Endothelial cell of umbilical vein (primary cell): ENCODE data around the gene FAHD1. TPM values are rescaled to one million over a fixed set of nuclear protein-coding genes. Genes with fewer than 3 reads are reported as not detected.

Source experiments
- BruUV-seq: library from RNA; stranded (reverse); fragments of 400-500 nt; replicated peaks from 2 replicates; lab custom pipeline; 2021; lab: Mats Ljungman, UMichigan
- CTCF ChIA-PET: fragments of 300-600, 350-600 bp; sonication (Branson Sonifier 250); formaldehyde crosslinking; loops from one replicate; lab custom pipeline; 2021; ENCODE audit warnings: antibody characterized with exemption, inconsistent platforms; lab: Charles Lee
- POLR2A ChIA-PET: fragments of 300-600, 350-600 bp; sonication (Branson Sonifier 250); formaldehyde crosslinking; loops from one replicate; lab custom pipeline; 2021; ENCODE audit warnings: antibody characterized with exemption, inconsistent platforms; lab: Charles Lee
- DNase-seq: peaks from one replicate; pipeline ENCODE4 v3.0.0-alpha.2; 2011; ENCODE audit warnings: low read depth, low spot score
- FAIRE-seq: peaks from 2 replicates; lab custom pipeline; 2011; peaks lifted over from hg19 to GRCh38; lab: Jason Lieb, UNC
- H2AFZ ChIP-seq: 2 replicates; pipeline ENCODE4 v1.6.0; 2012; ENCODE audit warnings: low read depth, low read length, control low read depth, inconsistent platforms
- H3K27ac ChIP-seq: 2 replicates; pipeline ENCODE4 v1.5.1; 2011; ENCODE audit warnings: low read depth, mild to moderate bottlenecking, control low read depth, low read length, moderate library complexity; ENCODE audit not compliant: insufficient read depth
- H3K27me3 ChIP-seq, 2 experiments: 2 replicates each; pipeline versions ENCODE4 v1.6.0 to v1.6.1; 2011; ENCODE audit warnings: low read length in 2 of 2, mixed read lengths in 1 of 2; ENCODE audit not compliant: control insufficient read depth in 2 of 2, insufficient read depth in 2 of 2
- H3K36me3 ChIP-seq, 2 experiments: 2 replicates in 1 of 2; 3 replicates in 1 of 2; pipeline ENCODE4 v1.5.1; 2011; ENCODE audit warnings: low read length in 2 of 2, mild to moderate bottlenecking in 1 of 2, moderate library complexity in 1 of 2; ENCODE audit not compliant: control insufficient read depth in 2 of 2, insufficient read depth in 2 of 2; ENCODE audit errors: extremely low read depth in 1 of 2
- H3K4me1 ChIP-seq: 3 replicates; pipeline ENCODE4 v1.5.1; 2011; ENCODE audit warnings: mild to moderate bottlenecking, low read length; ENCODE audit not compliant: control insufficient read depth, insufficient read depth; ENCODE audit errors: extremely low read depth
- H3K4me2 ChIP-seq: 2 replicates; pipeline ENCODE4 v1.6.1; 2011; ENCODE audit warnings: low read length, control low read depth, mixed read lengths; ENCODE audit not compliant: insufficient read depth
- H3K4me3 ChIP-seq, 3 experiments: fragments of 200-600 bp in 1 of 3; sonication (generic), shearing (Covaris generic) in 1 of 3; replicated peaks in 1 of 3; 2 replicates each; pipeline ENCODE4 v1.5.1; 2011 to 2016; ENCODE audit warnings: control low read depth in 3 of 3, low read length in 3 of 3, mild to moderate bottlenecking in 2 of 3, inconsistent platforms in 1 of 3, low read depth in 1 of 3, moderate library complexity in 1 of 3; ENCODE audit not compliant: insufficient read depth in 1 of 3
- H3K79me2 ChIP-seq: 2 replicates; pipeline ENCODE4 v1.6.0; 2012; ENCODE audit warnings: low read length, inconsistent platforms; ENCODE audit not compliant: control insufficient read depth, insufficient read depth
- H3K9ac ChIP-seq: replicated peaks from 2 replicates; pipeline ENCODE3; 2011; ENCODE audit warnings: low read length, control low read depth; ENCODE audit not compliant: insufficient read depth; ENCODE audit errors: extremely low read depth
- H3K9me1 ChIP-seq: replicated peaks from 3 replicates; pipeline ENCODE4 v1.6.0; 2011; ENCODE audit warnings: mild to moderate bottlenecking, low read length; ENCODE audit not compliant: control insufficient read depth, insufficient read depth; ENCODE audit errors: extremely low read depth
- H3K9me3 ChIP-seq: replicated peaks from 2 replicates; pipeline ENCODE4 v1.5.1; 2012; ENCODE audit warnings: low read length, inconsistent platforms; ENCODE audit not compliant: control insufficient read depth, insufficient read depth
- H4K20me1 ChIP-seq: replicated peaks from 2 replicates; pipeline ENCODE3; 2011; ENCODE audit warnings: mild to moderate bottlenecking, low read length; ENCODE audit not compliant: control insufficient read depth, insufficient read depth; ENCODE audit errors: extremely low read depth
- EZH2 ChIP-seq: IDR thresholded peaks from 2 replicates; pipeline ENCODE4 v1.6.1; 2012; ENCODE audit warnings: borderline replicate concordance, low read depth, mild to moderate bottlenecking, moderate library complexity, low read length, inconsistent platforms; ENCODE audit not compliant: severe bottlenecking
- FOS ChIP-seq: IDR thresholded peaks from 2 replicates; pipeline ENCODE4 v1.6.1; 2011; ENCODE audit warnings: mild to moderate bottlenecking, low read length, moderate library complexity, borderline replicate concordance; ENCODE audit not compliant: insufficient read depth
- GATA2 ChIP-seq: IDR thresholded peaks from 2 replicates; pipeline ENCODE4 v1.7.0; 2011; ENCODE audit warnings: low read depth, mild to moderate bottlenecking, moderate library complexity, mixed read lengths, low read length; ENCODE audit not compliant: insufficient read length, insufficient read depth
- JUN ChIP-seq: IDR thresholded peaks from 2 replicates; pipeline ENCODE4 v1.6.1; 2011; ENCODE audit warnings: borderline replicate concordance, low read depth; ENCODE audit not compliant: insufficient read length, insufficient read depth
- MYC ChIP-seq: IDR thresholded peaks from one replicate; pipeline ENCODE4 v1.6.1; 2011; ENCODE audit warnings: mild to moderate bottlenecking, low read depth, low read length
- POLR2A ChIP-seq: IDR thresholded peaks from 2 replicates; pipeline ENCODE4 v1.6.1; 2012; ENCODE audit warnings: low read depth, mild to moderate bottlenecking, control low read depth, low read length
- POLR2AphosphoS5 ChIP-seq: IDR thresholded peaks from 2 replicates; pipeline ENCODE4 v1.6.1; 2012; ENCODE audit warnings: low read depth, mild to moderate bottlenecking, control low read depth, low read length, moderate library complexity; ENCODE audit not compliant: insufficient read depth
- dilution Hi-C: fragments of 300-500 bp; cut with MboI; formaldehyde crosslinking; loops from one replicate; pipeline ENCODE4 v1.15.0; 2019; ENCODE audit warnings: low sequenced_read_pairs; ENCODE audit not compliant: extremely low pct_ligation_motif_present
- intact Hi-C: fragments of 100-400 bp; cut with micrococcal nuclease; formaldehyde crosslinking; loops from one replicate; pipeline ENCODE4 v1.10.0; 2022
- polyA plus RNA-seq, 4 experiments: library from polyadenylated mRNA; depleted of rRNA in 3 of 4; stranded (reverse) in 3 of 4; unstranded in 1 of 4; fragments of >200 nt; gene quantifications; 2 replicates each; pipeline versions ENCODE4 v1.2.1 to v1.2.3, GENCODE V29; 2011 to 2012; ENCODE audit warnings: missing spikeins in 1 of 4
- total RNA-seq: library from RNA; stranded (reverse); gene quantifications from 2 replicates; pipeline ENCODE4 v1.2.3, GENCODE V29; 2021
- TF ChIP-seq, protein P1 (sequence below): IDR thresholded peaks from 2 replicates; pipeline ENCODE4 v1.6.1; 2011; ENCODE audit not compliant: insufficient read depth, insufficient read length
- TF ChIP-seq, protein P2 (sequence below), 2 donors: IDR thresholded peaks; 1 replicate in 1 of 2; 2 replicates in 1 of 2; pipeline ENCODE4 v1.5.1; 2011; ENCODE audit warnings: low read length in 2 of 2, mild to moderate bottlenecking in 2 of 2, moderate library complexity in 2 of 2, control low read depth in 1 of 2, inconsistent platforms in 1 of 2, low read depth in 1 of 2; ENCODE audit not compliant: insufficient read depth in 1 of 2; ENCODE audit errors: extremely low read depth in 1 of 2

Gene FAHD1
- total and polyA plus RNA-seq, 2 donors (not counting 3 experiments of a cell fraction or from before 2014, with no cell fraction given) = 44.8 to 69.2 TPM

DNA sequence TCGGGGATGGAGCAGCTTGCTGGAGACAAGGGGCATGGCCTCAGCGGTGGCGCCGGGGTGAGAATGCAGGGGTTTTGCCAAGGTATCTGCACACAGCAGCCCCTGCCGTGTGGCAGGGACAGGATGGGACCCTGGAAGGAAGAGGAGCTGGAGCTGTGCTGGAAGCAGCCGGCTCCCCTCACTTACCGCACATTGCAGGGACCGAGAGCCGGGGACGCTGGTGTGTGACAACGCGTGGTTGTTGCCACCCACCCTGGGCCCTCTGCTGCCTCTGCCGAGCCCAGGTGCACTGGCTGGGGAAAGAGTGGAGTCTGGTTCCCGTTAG, 41.2 kb upstream of the FAHD1 start:
- no TSS peak for BruUV-seq
- Histone ChIP-seq H3K4me1 (peaks cover 14% of the 10 kb centered on the region), H3K9me1 (no peaks in the 10 kb centered on the region), H3K36me3 (peaks cover 0 to 26% of the 10 kb centered on the region in 2 experiments), H3K27me3 (no peaks in the 10 kb centered on the region), H3K9me3 (no peaks in the 10 kb centered on the region), H2AFZ (no peak overlapping the region), H4K20me1 (no peaks in the 10 kb centered on the region), H3K27ac (no peak overlapping the region), H3K9ac (no peak overlapping the region), H3K4me3 (no peak overlapping the region), H3K4me2 (no peak overlapping the region), H3K79me2 (peaks cover 25% of the 10 kb centered on the region)
- ChIA-PET POLR2A (no interaction called here), CTCF (no interaction called here)
- no peak for DNase-seq
- TF ChIP-seq FOS (no peak), EZH2 (no peak), POLR2A (no peak), JUN (no peak), POLR2AphosphoS5 (no peak), MYC (no peak), GATA2 (no peak)
- TF ChIP-seq, protein P1, sequence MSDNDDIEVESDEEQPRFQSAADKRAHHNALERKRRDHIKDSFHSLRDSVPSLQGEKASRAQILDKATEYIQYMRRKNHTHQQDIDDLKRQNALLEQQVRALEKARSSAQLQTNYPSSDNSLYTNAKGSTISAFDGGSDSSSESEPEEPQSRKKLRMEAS = no peak
- TF ChIP-seq, protein P2, sequence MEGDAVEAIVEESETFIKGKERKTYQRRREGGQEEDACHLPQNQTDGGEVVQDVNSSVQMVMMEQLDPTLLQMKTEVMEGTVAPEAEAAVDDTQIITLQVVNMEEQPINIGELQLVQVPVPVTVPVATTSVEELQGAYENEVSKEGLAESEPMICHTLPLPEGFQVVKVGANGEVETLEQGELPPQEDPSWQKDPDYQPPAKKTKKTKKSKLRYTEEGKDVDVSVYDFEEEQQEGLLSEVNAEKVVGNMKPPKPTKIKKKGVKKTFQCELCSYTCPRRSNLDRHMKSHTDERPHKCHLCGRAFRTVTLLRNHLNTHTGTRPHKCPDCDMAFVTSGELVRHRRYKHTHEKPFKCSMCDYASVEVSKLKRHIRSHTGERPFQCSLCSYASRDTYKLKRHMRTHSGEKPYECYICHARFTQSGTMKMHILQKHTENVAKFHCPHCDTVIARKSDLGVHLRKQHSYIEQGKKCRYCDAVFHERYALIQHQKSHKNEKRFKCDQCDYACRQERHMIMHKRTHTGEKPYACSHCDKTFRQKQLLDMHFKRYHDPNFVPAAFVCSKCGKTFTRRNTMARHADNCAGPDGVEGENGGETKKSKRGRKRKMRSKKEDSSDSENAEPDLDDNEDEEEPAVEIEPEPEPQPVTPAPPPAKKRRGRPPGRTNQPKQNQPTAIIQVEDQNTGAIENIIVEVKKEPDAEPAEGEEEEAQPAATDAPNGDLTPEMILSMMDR (IDR thresholded peaks at IDR 0.05; ENCODE audit: extremely low read depth in 1 of 2, insufficient read depth in 1 of 2, low read depth in 1 of 2, low read length in 2 of 2) = no peak
- FAIRE-seq = no peak
- intact Hi-C loops (loop anchor here (10.0 kb wide), 1 partner anchor 481 kb away; the partner anchor contains the start of gene UBE2I), dilution Hi-C loops (no loop called here)
